ENCODE data around the gene MACROD1. TPM values are rescaled to one million over a fixed set of nuclear protein-coding genes. Genes with fewer than 3 reads are reported as not detected.

Gene MACROD1
- total and polyA plus RNA-seq, 2 donors (not counting 3 experiments of a cell fraction or from before 2014, with no cell fraction given), result 11.0 to 16.2 TPM

DNA sequence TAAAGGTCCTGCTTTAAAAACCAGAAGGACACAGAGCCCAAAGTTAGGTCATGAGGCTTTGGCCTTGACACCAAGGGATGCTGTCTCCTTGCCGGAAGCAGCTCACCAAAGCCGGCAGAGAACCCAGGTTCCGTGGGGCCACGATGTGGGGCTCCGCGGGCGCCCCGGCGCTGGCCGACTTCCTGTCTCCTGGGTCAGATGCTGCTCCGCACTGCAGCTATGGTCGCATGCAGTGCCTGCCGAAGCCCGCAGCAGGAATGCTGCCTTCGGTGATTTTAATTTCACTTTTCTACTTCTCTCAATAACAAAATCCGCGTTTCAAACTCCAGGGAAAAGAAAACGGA is 180.1 kb downstream of the MACROD1 start:
- Histone ChIP-seq H4K20me1 (replicated peaks; ENCODE audit: control insufficient read depth, extremely low read depth, insufficient read depth, low read length) (no peaks in the 10 kb centered on the region), H3K27ac (ENCODE audit: insufficient read depth, low read depth, low read length) (peak overlapping the region; percentile 48), H2AFZ (ENCODE audit: low read depth, low read length) (peak overlapping the region; percentile 90), H3K4me3 (replicated peaks in 1 of 3; ENCODE audit: insufficient read depth in 1 of 3, low read depth in 1 of 3, low read length in 3 of 3) (peak overlapping the region; percentile 71 to 99 (median 72)), H3K9ac (replicated peaks; ENCODE audit: extremely low read depth, insufficient read depth, low read length) (peak overlapping the region; percentile 91), H3K4me2 (ENCODE audit: insufficient read depth, low read length) (peak overlapping the region; percentile 82), H3K9me3 (replicated peaks; ENCODE audit: control insufficient read depth, insufficient read depth, low read length) (no peaks in the 10 kb centered on the region), H3K9me1 (replicated peaks; ENCODE audit: control insufficient read depth, extremely low read depth, insufficient read depth, low read length) (no peaks in the 10 kb centered on the region), H3K79me2 (ENCODE audit: control insufficient read depth, insufficient read depth, low read length) (peaks cover 24% of the 10 kb centered on the region), H3K36me3 (ENCODE audit: control insufficient read depth in 2 of 2, extremely low read depth in 1 of 2, insufficient read depth in 2 of 2, low read length in 2 of 2) (peaks cover 0 to 9% of the 10 kb centered on the region in 2 experiments), H3K27me3 (ENCODE audit: control insufficient read depth in 2 of 2, insufficient read depth in 2 of 2, low read length in 2 of 2) (no peaks in the 10 kb centered on the region), H3K4me1 (ENCODE audit: control insufficient read depth, extremely low read depth, insufficient read depth, low read length) (peaks cover 7% of the 10 kb centered on the region)
- TSS peak; percentile 40 for BruUV-seq (replicated peaks)
- ChIA-PET CTCF (interaction anchor here (1.1 to 1.4 kb wide), 2 partner anchors 14 to 148 kb away, joined by 3 to 6 read pairs; no protein-coding TSS in a partner anchor), POLR2A (no interaction called here)
- DNase-seq (ENCODE audit: low read depth, low spot score), result no peak
- FAIRE-seq, result no peak
- dilution Hi-C loops (cut with MboI; ENCODE audit: extremely low pct_ligation_motif_present, low sequenced_read_pairs), result no loop called here
- intact Hi-C loops (cut with micrococcal nuclease), result loop anchor here (1.0 kb wide), 1 partner anchor 11 kb away; the partner anchor contains the start of gene COX8A
- TF ChIP-seq, protein P1, sequence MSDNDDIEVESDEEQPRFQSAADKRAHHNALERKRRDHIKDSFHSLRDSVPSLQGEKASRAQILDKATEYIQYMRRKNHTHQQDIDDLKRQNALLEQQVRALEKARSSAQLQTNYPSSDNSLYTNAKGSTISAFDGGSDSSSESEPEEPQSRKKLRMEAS (IDR thresholded peaks at IDR 0.05; ENCODE audit: insufficient read depth, insufficient read length), result no peak

DNA sequence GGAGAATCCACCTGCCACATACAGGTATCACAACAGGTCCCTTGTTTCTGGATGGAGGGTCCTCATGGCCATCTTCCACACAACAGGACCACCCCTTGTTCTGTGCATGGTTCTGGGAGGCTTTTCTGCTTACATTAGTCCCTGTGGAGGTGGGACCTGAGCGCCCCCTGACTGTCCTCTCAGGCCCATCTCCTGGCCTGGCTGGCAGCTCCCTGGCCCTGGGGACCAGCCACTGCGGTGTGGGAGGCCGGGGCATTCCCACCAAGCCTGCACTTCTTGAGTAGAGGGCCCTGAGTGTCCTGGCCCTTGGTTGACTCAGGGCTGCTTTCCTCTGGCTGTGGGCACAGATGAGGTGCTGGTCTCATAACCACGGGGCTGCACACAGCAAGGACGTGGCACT is 186.5 kb downstream of the MACROD1 start:
- Histone ChIP-seq H3K9me1 (replicated peaks; ENCODE audit: control insufficient read depth, extremely low read depth, insufficient read depth, low read length) (no peaks in the 10 kb centered on the region), H3K9ac (replicated peaks; ENCODE audit: extremely low read depth, insufficient read depth, low read length) (no peak overlapping the region), H3K36me3 (ENCODE audit: control insufficient read depth in 2 of 2, extremely low read depth in 1 of 2, insufficient read depth in 2 of 2, low read length in 2 of 2) (peaks cover 0 to 2% of the 10 kb centered on the region in 2 experiments), H4K20me1 (replicated peaks; ENCODE audit: control insufficient read depth, extremely low read depth, insufficient read depth, low read length) (no peaks in the 10 kb centered on the region), H3K9me3 (replicated peaks; ENCODE audit: control insufficient read depth, insufficient read depth, low read length) (no peaks in the 10 kb centered on the region), H2AFZ (ENCODE audit: low read depth, low read length) (no peak overlapping the region), H3K27ac (ENCODE audit: insufficient read depth, low read depth, low read length) (no peak overlapping the region), H3K4me1 (ENCODE audit: control insufficient read depth, extremely low read depth, insufficient read depth, low read length) (peaks cover 13% of the 10 kb centered on the region), H3K4me3 (replicated peaks in 1 of 3; ENCODE audit: insufficient read depth in 1 of 3, low read depth in 1 of 3, low read length in 3 of 3) (no peak overlapping the region), H3K27me3 (ENCODE audit: control insufficient read depth in 2 of 2, insufficient read depth in 2 of 2, low read length in 2 of 2) (no peaks in the 10 kb centered on the region), H3K79me2 (ENCODE audit: control insufficient read depth, insufficient read depth, low read length) (peaks cover 23% of the 10 kb centered on the region), H3K4me2 (ENCODE audit: insufficient read depth, low read length) (no peak overlapping the region)
- no peak for DNase-seq (ENCODE audit: low read depth, low spot score)
- intact Hi-C loops (cut with micrococcal nuclease) (no loop called here), dilution Hi-C loops (cut with MboI; ENCODE audit: extremely low pct_ligation_motif_present, low sequenced_read_pairs) (no loop called here)
- no TSS peak for BruUV-seq (replicated peaks)
- ChIA-PET POLR2A (no interaction called here), CTCF (interaction anchor here (0.6 kb wide), 1 partner anchor 135 kb away, joined by 3 read pairs; no protein-coding TSS in a partner anchor)
- no peak for FAIRE-seq
- TF ChIP-seq, protein P2, sequence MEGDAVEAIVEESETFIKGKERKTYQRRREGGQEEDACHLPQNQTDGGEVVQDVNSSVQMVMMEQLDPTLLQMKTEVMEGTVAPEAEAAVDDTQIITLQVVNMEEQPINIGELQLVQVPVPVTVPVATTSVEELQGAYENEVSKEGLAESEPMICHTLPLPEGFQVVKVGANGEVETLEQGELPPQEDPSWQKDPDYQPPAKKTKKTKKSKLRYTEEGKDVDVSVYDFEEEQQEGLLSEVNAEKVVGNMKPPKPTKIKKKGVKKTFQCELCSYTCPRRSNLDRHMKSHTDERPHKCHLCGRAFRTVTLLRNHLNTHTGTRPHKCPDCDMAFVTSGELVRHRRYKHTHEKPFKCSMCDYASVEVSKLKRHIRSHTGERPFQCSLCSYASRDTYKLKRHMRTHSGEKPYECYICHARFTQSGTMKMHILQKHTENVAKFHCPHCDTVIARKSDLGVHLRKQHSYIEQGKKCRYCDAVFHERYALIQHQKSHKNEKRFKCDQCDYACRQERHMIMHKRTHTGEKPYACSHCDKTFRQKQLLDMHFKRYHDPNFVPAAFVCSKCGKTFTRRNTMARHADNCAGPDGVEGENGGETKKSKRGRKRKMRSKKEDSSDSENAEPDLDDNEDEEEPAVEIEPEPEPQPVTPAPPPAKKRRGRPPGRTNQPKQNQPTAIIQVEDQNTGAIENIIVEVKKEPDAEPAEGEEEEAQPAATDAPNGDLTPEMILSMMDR (IDR thresholded peaks at IDR 0.05; ENCODE audit: extremely low read depth in 1 of 2, insufficient read depth in 1 of 2, low read depth in 1 of 2, low read length in 2 of 2), result no peak
- no peak for TF ChIP-seq POLR2AphosphoS5 (IDR thresholded peaks at IDR 0.05; ENCODE audit: insufficient read depth, low read depth, low read length)
- no peak for TF ChIP-seq GATA2 (IDR thresholded peaks at IDR 0.05; ENCODE audit: insufficient read depth, insufficient read length, low read depth, low read length)
- no peak for TF ChIP-seq FOS (IDR thresholded peaks at IDR 0.05; ENCODE audit: borderline replicate concordance, insufficient read depth, low read length)
- no peak for TF ChIP-seq JUN (IDR thresholded peaks at IDR 0.05; ENCODE audit: borderline replicate concordance, insufficient read depth, insufficient read length, low read depth)
- TF ChIP-seq EZH2 (IDR thresholded peaks at IDR 0.05; ENCODE audit: borderline replicate concordance, low read depth, low read length, severe bottlenecking), result no peak
- TF ChIP-seq MYC (IDR thresholded peaks at IDR 0.05; ENCODE audit: low read depth, low read length), result no peak
- TF ChIP-seq POLR2A (IDR thresholded peaks at IDR 0.05; ENCODE audit: low read depth, low read length), result no peak
- TF ChIP-seq, protein P1 (IDR thresholded peaks at IDR 0.05; ENCODE audit: insufficient read depth, insufficient read length), result no peak

Data from endothelial cell of umbilical vein (primary cell).